ENCODE results near the gene NHSL2.

The NHSL2 gene

DNA sequence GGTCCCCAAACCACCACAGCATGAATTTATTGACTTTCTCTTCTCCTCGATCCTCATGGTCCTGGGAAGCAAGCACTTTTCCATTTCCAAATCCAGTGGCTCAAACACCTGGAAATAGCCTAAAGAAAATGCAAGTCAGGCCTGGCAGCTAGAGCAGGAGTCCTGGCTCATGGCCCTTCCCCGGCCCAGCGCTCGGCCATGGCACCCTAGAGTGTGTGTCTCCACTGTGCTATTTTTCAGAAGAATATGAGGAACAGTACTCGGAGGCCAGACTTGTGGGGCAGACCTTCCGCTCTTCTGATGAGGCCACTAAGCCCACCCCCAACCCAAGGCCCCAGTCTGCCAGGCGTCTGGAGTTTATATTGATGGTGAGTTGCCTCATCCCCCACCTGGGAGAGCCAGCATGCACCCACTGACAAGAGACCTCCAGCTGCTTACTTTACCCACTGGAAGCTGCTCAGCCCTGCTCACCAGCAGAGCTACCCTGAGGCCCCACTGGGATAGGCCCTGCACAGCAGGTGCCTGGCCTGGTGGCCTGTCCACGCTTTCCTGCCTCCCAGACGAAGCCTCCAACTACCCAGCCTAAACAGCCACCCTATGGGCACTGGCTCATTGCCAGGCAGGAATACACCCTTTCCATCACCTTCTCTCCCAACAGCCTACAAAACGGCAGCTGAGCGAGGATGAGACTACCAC lies 223.4 kb downstream of the NHSL2 start:
- no peak for DNase-seq (ENCODE audit: low read depth)
- no peak overlapping the region for H3K4me3 ChIP-seq (ENCODE audit: low read depth, low read length)
- TF ChIP-seq, protein P1, sequence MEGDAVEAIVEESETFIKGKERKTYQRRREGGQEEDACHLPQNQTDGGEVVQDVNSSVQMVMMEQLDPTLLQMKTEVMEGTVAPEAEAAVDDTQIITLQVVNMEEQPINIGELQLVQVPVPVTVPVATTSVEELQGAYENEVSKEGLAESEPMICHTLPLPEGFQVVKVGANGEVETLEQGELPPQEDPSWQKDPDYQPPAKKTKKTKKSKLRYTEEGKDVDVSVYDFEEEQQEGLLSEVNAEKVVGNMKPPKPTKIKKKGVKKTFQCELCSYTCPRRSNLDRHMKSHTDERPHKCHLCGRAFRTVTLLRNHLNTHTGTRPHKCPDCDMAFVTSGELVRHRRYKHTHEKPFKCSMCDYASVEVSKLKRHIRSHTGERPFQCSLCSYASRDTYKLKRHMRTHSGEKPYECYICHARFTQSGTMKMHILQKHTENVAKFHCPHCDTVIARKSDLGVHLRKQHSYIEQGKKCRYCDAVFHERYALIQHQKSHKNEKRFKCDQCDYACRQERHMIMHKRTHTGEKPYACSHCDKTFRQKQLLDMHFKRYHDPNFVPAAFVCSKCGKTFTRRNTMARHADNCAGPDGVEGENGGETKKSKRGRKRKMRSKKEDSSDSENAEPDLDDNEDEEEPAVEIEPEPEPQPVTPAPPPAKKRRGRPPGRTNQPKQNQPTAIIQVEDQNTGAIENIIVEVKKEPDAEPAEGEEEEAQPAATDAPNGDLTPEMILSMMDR (IDR thresholded peaks at IDR 0.05; ENCODE audit: low read depth, low read length): no peak
- TF ChIP-seq, protein P2, sequence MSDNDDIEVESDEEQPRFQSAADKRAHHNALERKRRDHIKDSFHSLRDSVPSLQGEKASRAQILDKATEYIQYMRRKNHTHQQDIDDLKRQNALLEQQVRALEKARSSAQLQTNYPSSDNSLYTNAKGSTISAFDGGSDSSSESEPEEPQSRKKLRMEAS (IDR thresholded peaks at IDR 0.05; ENCODE audit: low read depth, low read length): no peak
- TF ChIP-seq MYC (IDR thresholded peaks at IDR 0.05; ENCODE audit: low read depth, low read length) (no peak), POLR2A (IDR thresholded peaks at IDR 0.05; ENCODE audit: extremely low read depth, insufficient read length) (no peak)

- TF ChIP-seq, protein P1 (IDR thresholded peaks at IDR 0.05; ENCODE audit: low read depth, low read length): no peak
- TF ChIP-seq, protein P2 (IDR thresholded peaks at IDR 0.05; ENCODE audit: low read depth, low read length): no peak
- TF ChIP-seq POLR2A (IDR thresholded peaks at IDR 0.05; ENCODE audit: extremely low read depth, insufficient read length) (no peak), MYC (IDR thresholded peaks at IDR 0.05; ENCODE audit: low read depth, low read length) (no peak)
- DNase-seq (ENCODE audit: low read depth): no peak
- H3K4me3 ChIP-seq (ENCODE audit: low read depth, low read length): no peak overlapping the region
These were observed 227.3 kb downstream of the NHSL2 start for GRCh38 chrX:72137846-72138495.

DNA sequence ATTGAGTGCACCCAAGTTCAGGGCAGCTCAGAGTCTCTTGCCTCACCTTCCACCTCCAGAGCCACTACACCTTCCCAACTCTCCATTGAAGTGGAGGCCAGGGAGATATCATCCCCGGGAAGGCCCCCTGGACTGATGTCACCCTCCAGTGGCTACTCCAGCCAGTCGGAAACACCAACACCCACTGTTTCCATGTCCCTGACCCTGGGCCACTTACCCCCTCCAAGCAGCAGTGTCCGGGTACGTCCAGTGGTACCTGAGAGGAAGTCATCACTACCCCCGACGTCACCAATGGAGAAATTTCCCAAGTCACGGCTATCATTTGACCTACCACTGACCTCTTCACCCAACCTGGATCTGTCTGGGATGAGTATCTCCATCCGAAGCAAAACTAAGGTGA lies 228.9 kb downstream of the NHSL2 start:
- DNase-seq (ENCODE audit: low read depth): no peak
- TF ChIP-seq, protein P2 (IDR thresholded peaks at IDR 0.05; ENCODE audit: low read depth, low read length): no peak
- TF ChIP-seq, protein P1 (IDR thresholded peaks at IDR 0.05; ENCODE audit: low read depth, low read length): no peak
- no peak for TF ChIP-seq POLR2A (IDR thresholded peaks at IDR 0.05; ENCODE audit: extremely low read depth, insufficient read length)
- no peak for TF ChIP-seq MYC (IDR thresholded peaks at IDR 0.05; ENCODE audit: low read depth, low read length)
- H3K4me3 ChIP-seq (ENCODE audit: low read depth, low read length): no peak overlapping the region

DNA sequence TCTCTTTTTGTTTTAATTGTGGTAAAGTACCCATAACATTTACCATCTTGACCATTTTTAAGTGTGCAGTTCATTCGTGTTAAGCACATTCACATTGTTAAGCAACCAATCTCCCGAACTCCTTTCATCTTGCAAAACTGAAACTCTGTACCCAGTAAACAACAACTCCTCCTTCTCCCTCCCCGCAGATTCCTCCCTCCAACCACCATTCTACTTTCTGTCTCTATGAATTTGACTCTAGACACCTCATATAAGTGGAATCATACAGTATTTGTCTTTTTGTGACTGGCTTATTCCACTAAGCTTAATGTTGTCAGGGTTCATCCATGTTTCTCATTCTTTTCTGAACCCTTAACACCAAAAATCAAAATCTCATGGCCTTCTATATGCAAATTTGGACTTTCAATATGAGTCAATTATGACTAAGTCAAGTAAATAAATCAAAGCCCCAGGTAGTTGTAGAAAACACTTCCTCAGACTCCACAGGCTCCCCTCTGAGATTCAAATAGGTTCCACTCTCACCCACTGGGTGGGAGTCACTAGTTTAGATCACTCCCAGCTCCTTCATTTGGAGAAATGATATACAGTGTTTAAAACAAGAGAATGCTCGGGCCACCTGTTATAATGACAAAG lies 230.8 kb downstream of the NHSL2 start:
- no peak overlapping the region for H3K4me3 ChIP-seq (ENCODE audit: low read depth, low read length)
- no peak for DNase-seq (ENCODE audit: low read depth)
- TF ChIP-seq POLR2A (IDR thresholded peaks at IDR 0.05; ENCODE audit: extremely low read depth, insufficient read length): no peak
- no peak for TF ChIP-seq MYC (IDR thresholded peaks at IDR 0.05; ENCODE audit: low read depth, low read length)
- TF ChIP-seq, protein P2 (IDR thresholded peaks at IDR 0.05; ENCODE audit: low read depth, low read length): no peak
- TF ChIP-seq, protein P1 (IDR thresholded peaks at IDR 0.05; ENCODE audit: low read depth, low read length): no peak

DNA sequence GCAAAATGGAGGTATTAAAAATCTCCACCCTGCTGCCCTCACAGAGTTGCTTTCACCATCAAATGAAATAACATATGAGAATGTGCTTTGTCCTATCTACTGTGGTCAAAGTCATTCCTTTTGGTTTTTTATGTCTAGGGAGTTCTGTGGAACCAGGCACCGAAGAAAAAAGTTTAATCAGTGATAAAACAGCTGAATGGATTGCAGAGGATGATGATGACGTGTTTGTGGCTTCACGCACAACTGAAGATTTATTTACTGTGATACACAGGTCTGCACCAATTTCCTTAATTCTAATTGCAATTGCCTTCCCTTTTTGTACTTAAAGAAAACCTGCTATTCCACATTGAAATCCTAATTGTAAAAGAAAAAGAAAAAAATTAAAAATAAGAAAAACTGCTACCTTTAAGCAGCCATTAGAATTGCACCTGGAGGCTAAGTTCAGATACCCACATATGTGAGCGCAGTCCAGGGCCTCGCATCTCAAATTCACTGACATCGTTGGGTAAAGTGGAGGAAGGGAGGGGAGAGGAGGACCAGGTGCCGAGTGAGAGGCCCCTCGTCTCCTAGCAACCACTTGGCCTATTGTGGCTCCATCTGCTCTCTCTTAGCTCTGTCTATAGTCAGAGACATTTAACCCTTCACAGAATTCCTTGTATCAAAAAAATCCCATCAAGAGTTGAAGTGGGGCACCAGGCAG lies 231.6 kb downstream of the NHSL2 start:
- TF ChIP-seq, protein P1 (IDR thresholded peaks at IDR 0.05; ENCODE audit: low read depth, low read length): no peak
- TF ChIP-seq MYC (IDR thresholded peaks at IDR 0.05; ENCODE audit: low read depth, low read length) (no peak), POLR2A (IDR thresholded peaks at IDR 0.05; ENCODE audit: extremely low read depth, insufficient read length) (no peak)
- TF ChIP-seq, protein P2 (IDR thresholded peaks at IDR 0.05; ENCODE audit: low read depth, low read length): no peak
- no peak for DNase-seq (ENCODE audit: low read depth)
- H3K4me3 ChIP-seq (ENCODE audit: low read depth, low read length): no peak overlapping the region

Measured in NB4 (cell line).